GM12874 (cell line): ENCODE results near the gene CPN1.

Experiments
- CTCF ChIP-seq: IDR thresholded peaks from 2 replicates; pipeline ENCODE4 v1.5.1; 2011; ENCODE audit warnings: low read depth, mild to moderate bottlenecking, control low read depth, low read length, moderate library complexity; ENCODE audit not compliant: insufficient read depth

The CPN1 gene

GRCh38 chr10:100036850-100037249 lies 44.8 kb downstream of the CPN1 start:
- no peak for TF ChIP-seq CTCF

GRCh38 chr10:100033766-100034418 lies 47.8 kb downstream of the CPN1 start:
- TF ChIP-seq CTCF: no peak

GRCh38 chr10:100027416-100027815 lies 54.3 kb downstream of the CPN1 start:
- TF ChIP-seq CTCF: no peak

- no peak for TF ChIP-seq CTCF
These were observed 56.1 kb downstream of the CPN1 start for GRCh38 chr10:100025576-100025975.

GRCh38 chr10:100024748-100025147 lies 56.9 kb downstream of the CPN1 start:
- TF ChIP-seq CTCF: no peak

- no peak for TF ChIP-seq CTCF
These were observed 59.3 kb downstream of the CPN1 start for GRCh38 chr10:100022403-100022802.

GRCh38 chr10:100021322-100021721 lies 60.3 kb downstream of the CPN1 start:
- TF ChIP-seq CTCF: no peak
